HepG2 (cell line): ENCODE measurements around the gene DPEP3. TPM values are rescaled to one million over a fixed set of nuclear protein-coding genes. Genes with fewer than 3 reads are reported as not detected.

ENCODE experiments used
- ATF3 ChIP-seq: sonication (generic); formaldehyde crosslinking; IDR thresholded peaks from 2 replicates; pipeline ENCODE4 v1.4.0; 2020; ENCODE audit warnings: missing genetic modification reagents
- CSRNP1 ChIP-seq: sonication (generic); formaldehyde crosslinking; IDR thresholded peaks from 2 replicates; pipeline ENCODE4 v1.8.1; 2023; ENCODE audit warnings: mild to moderate bottlenecking, missing genetic modification reagents
- ELF4 ChIP-seq: sonication (generic); formaldehyde crosslinking; IDR thresholded peaks from 2 replicates; pipeline ENCODE4 v1.5.0; 2020; ENCODE audit warnings: missing genetic modification reagents, mild to moderate bottlenecking, moderate library complexity, borderline replicate concordance
- HMGXB3 ChIP-seq: sonication (generic); formaldehyde crosslinking; IDR thresholded peaks from 2 replicates; pipeline ENCODE4 v1.4.0; 2020; ENCODE audit warnings: missing genetic modification reagents, borderline replicate concordance
- RBM39 ChIP-seq: fragments of 200-400 bp; formaldehyde crosslinking; IDR thresholded peaks from one replicate; pipeline ENCODE4 v1.6.1; 2018; ENCODE audit warnings: antibody characterized with exemption, mild to moderate bottlenecking, low read depth, low read length; ENCODE audit not compliant: poor library complexity, severe bottlenecking
- RNF219 ChIP-seq: sonication (generic); formaldehyde crosslinking; IDR thresholded peaks from 2 replicates; pipeline ENCODE4 v1.5.0; 2020; ENCODE audit warnings: mild to moderate bottlenecking, missing genetic modification reagents
- RORA ChIP-seq: sonication (generic); formaldehyde crosslinking; IDR thresholded peaks from 2 replicates; pipeline ENCODE4 v1.5.0; 2020; ENCODE audit warnings: mild to moderate bottlenecking, missing genetic modification reagents, moderate library complexity
- SIN3A ChIP-seq: IDR thresholded peaks from 2 replicates; pipeline ENCODE4 v1.6.1; 2011; ENCODE audit warnings: low read depth, mild to moderate bottlenecking, control low read depth, low read length, borderline replicate concordance
- TCF12 ChIP-seq, 2 experiments: fragments of 450-650 bp in 1 of 2; sonication (generic) in 1 of 2; formaldehyde crosslinking in 1 of 2; IDR thresholded peaks; 2 replicates each; pipeline versions ENCODE4 v1.6.1 to v1.8.0; 2017 to 2022; ENCODE audit warnings: antibody characterized with exemption in 1 of 2, mild to moderate bottlenecking in 1 of 2, missing genetic modification reagents in 1 of 2, moderate library complexity in 1 of 2
- TMF1 ChIP-seq: sonication (generic); formaldehyde crosslinking; IDR thresholded peaks from 2 replicates; pipeline ENCODE4 v1.8.1; 2022; ENCODE audit warnings: low read depth, missing genetic modification reagents
- ZNF251 ChIP-seq: sonication (generic); formaldehyde crosslinking; IDR thresholded peaks from 2 replicates; pipeline ENCODE4 v1.9.0; 2021; ENCODE audit warnings: mild to moderate bottlenecking, missing genetic modification reagents
- ZNF256 ChIP-seq: sonication (generic); formaldehyde crosslinking; conservative IDR thresholded peaks from 2 replicates; pipeline ENCODE4 v1.4.0; 2020; ENCODE audit warnings: missing genetic modification reagents
- ZNF264 ChIP-seq: sonication (generic); formaldehyde crosslinking; IDR thresholded peaks from 2 replicates; pipeline ENCODE4 v1.4.0; 2020; ENCODE audit warnings: missing genetic modification reagents
- ZNF441 ChIP-seq: sonication (generic); formaldehyde crosslinking; IDR thresholded peaks from 2 replicates; pipeline ENCODE4 v1.7.0; 2021; ENCODE audit warnings: missing genetic modification reagents, borderline replicate concordance
- ZNF484 ChIP-seq: sonication (generic); formaldehyde crosslinking; IDR thresholded peaks from 2 replicates; pipeline ENCODE4 v1.5.1; 2020; ENCODE audit warnings: mild to moderate bottlenecking, low read depth, missing genetic modification reagents, borderline replicate concordance
- ZNF510 ChIP-seq: sonication (generic); formaldehyde crosslinking; IDR thresholded peaks from 2 replicates; pipeline ENCODE4 v1.4.0; 2020; ENCODE audit warnings: low read depth, mild to moderate bottlenecking, missing genetic modification reagents
- ZNF558 ChIP-seq: sonication (generic); formaldehyde crosslinking; IDR thresholded peaks from 2 replicates; pipeline ENCODE4 v1.9.0; 2022; ENCODE audit warnings: mild to moderate bottlenecking, missing genetic modification reagents, borderline replicate concordance
- ZNF616 ChIP-seq: sonication (generic); formaldehyde crosslinking; IDR thresholded peaks from 2 replicates; pipeline ENCODE4 v1.5.0; 2020; ENCODE audit warnings: low read depth, mild to moderate bottlenecking, missing genetic modification reagents
- ZNF772 ChIP-seq: sonication (generic); formaldehyde crosslinking; IDR thresholded peaks from 2 replicates; pipeline ENCODE4 v1.5.0; 2020; ENCODE audit warnings: mild to moderate bottlenecking, missing genetic modification reagents
- ZSCAN22 ChIP-seq: sonication (generic); formaldehyde crosslinking; IDR thresholded peaks from 2 replicates; pipeline ENCODE4 v1.4.0; 2020; ENCODE audit warnings: mild to moderate bottlenecking, missing genetic modification reagents
- polyA plus RNA-seq, 8 experiments: library from polyadenylated mRNA; depleted of rRNA in 3 of 8; stranded (reverse) in 7 of 8; unstranded in 1 of 8; fragments of >200 nt; fragmentation: Illumina TruSeq in 4 of 8; extraction: Trizol in 4 of 8; gene quantifications; 2 replicates each; pipeline versions ENCODE4 v1.2.1 to v1.2.3, GENCODE V29; 2011 to 2016; ENCODE audit warnings: low read depth in 4 of 8, missing spikeins in 1 of 8, mixed read lengths in 1 of 8; ENCODE audit not compliant: insufficient read depth in 1 of 8
- total RNA-seq, 5 experiments: library from RNA; depleted of rRNA; stranded (reverse); fragments of >200 nt; fragmentation: Illumina TruSeq; extraction: Trizol; gene quantifications; 2 replicates each; pipeline ENCODE4 v1.2.3, GENCODE V29; 2016; ENCODE audit warnings: low read depth in 1 of 5

The DPEP3 gene
- total and polyA plus RNA-seq, 2 of the 13 experiments (the other 11 are each of a cell fraction or from before 2014, with no cell fraction given): not detected

- TF ChIP-seq TCF12 (IDR thresholded peaks at IDR 0.05) (no peak), TCF12 (CRISPR knock-in tag; IDR thresholded peaks at IDR 0.05) (no peak), ELF4 (CRISPR knock-in tag) (0 out of 2 replicates have a peak, but pooled peaks have one; percentile 21), ATF3 (no peak), ZNF251 (CRISPR knock-in tag) (no peak), ZNF772 (CRISPR knock-in tag) (no peak), ZSCAN22 (no peak), TMF1 (CRISPR knock-in tag) (peak; percentile 12; the same call in 1 of the 2 replicates), ZNF264 (CRISPR knock-in tag) (no peak), ZNF558 (CRISPR knock-in tag) (no peak), RORA (CRISPR knock-in tag) (no peak), ZNF484 (CRISPR knock-in tag) (peak; percentile 78; the same call in 1 of the 2 replicates), ZNF616 (CRISPR knock-in tag) (0 out of 2 replicates have a peak, but pooled peaks have one; percentile 62), ZNF441 (CRISPR knock-in tag) (no peak), RNF219 (peak; percentile 85), HMGXB3 (peak; percentile 31; the same call in 1 of the 2 replicates), SIN3A (peak; percentile 34; the same call in 1 of the 2 replicates), ZNF256 (no peak; the same call in 1 of the 2 replicates), CSRNP1 (CRISPR knock-in tag) (no peak; the same call in 1 of the 2 replicates), RBM39 (peak; percentile 77), ZNF510 (CRISPR knock-in tag) (peak; percentile 53; the same call in 1 of the 2 replicates)
These were observed 44.0 kb downstream of the DPEP3 start, which contains the start of gene PSMB10 (continued) for GRCh38 chr16:67936124-67936879.
